ENCODE measurements around the gene IFT22. TPM values are rescaled to one million over a fixed set of nuclear protein-coding genes. Genes with fewer than 3 reads are reported as not detected.

IFT22 gene
- total RNA-seq, 1 experiment from 2014 or later, result 15.5 TPM

- TF ChIP-seq ETV6 (CRISPR knock-in tag; IDR thresholded peaks at IDR 0.05), result no peak
- peak; percentile 72; the same call in 1 of the 2 replicates for TF ChIP-seq FOXP4 (CRISPR knock-in tag; IDR thresholded peaks at IDR 0.05)
- TF ChIP-seq MYBL2 (CRISPR knock-in tag; IDR thresholded peaks at IDR 0.05), result peak; percentile 92; the same call in 1 of the 2 replicates
- TF ChIP-seq TCF7 (CRISPR knock-in tag; IDR thresholded peaks at IDR 0.05; ENCODE audit: low read depth), result no peak
- peak; percentile 78 for TF ChIP-seq ZNF425 (CRISPR knock-in tag; conservative IDR thresholded peaks at IDR 0.05)
- peak; percentile 18; the same call in 1 of the 2 replicates for TF ChIP-seq ARID4B (CRISPR knock-in tag; IDR thresholded peaks at IDR 0.05; ENCODE audit: borderline replicate concordance)
- TF ChIP-seq MLX (CRISPR knock-in tag; IDR thresholded peaks at IDR 0.05), result no peak
- peak; percentile 96 for TF ChIP-seq TEAD1 (CRISPR knock-in tag; IDR thresholded peaks at IDR 0.05)
- TF ChIP-seq SMAD3 (CRISPR knock-in tag; IDR thresholded peaks at IDR 0.05; ENCODE audit: borderline replicate concordance), result no peak
- no peak for TF ChIP-seq KAT7 (CRISPR knock-in tag; IDR thresholded peaks at IDR 0.05; ENCODE audit: borderline replicate concordance)
- TF ChIP-seq USF1 (CRISPR knock-in tag; IDR thresholded peaks at IDR 0.05), result 0 out of 2 replicates have a peak, but pooled peaks have one; percentile 7
- TF ChIP-seq AFF4 (CRISPR knock-in tag; IDR thresholded peaks at IDR 0.05; ENCODE audit: borderline replicate concordance), result 0 out of 2 replicates have a peak, but pooled peaks have one; percentile 65
- peak; percentile 41; the same call in 1 of the 2 replicates for TF ChIP-seq ZBTB43 (CRISPR knock-in tag; IDR thresholded peaks at IDR 0.05)
- no peak for TF ChIP-seq ZNF671 (CRISPR knock-in tag; IDR thresholded peaks at IDR 0.05)
- no peak for TF ChIP-seq ZNF263 (CRISPR knock-in tag; IDR thresholded peaks at IDR 0.05; ENCODE audit: low read depth)
- peak; percentile 71; the same call in 1 of the 2 replicates for TF ChIP-seq ZNF416 (CRISPR knock-in tag; IDR thresholded peaks at IDR 0.05)
- no peak for TF ChIP-seq ZBTB21 (CRISPR knock-in tag; IDR thresholded peaks at IDR 0.05; ENCODE audit: borderline replicate concordance)
- TF ChIP-seq SP1 (CRISPR knock-in tag; conservative IDR thresholded peaks at IDR 0.05), result peak; percentile 48; the same call in 1 of the 2 replicates
- TF ChIP-seq NFE2L1 (CRISPR knock-in tag; IDR thresholded peaks at IDR 0.05), result peak; percentile 100
- TF ChIP-seq RELA (CRISPR knock-in tag; IDR thresholded peaks at IDR 0.05; ENCODE audit: borderline replicate concordance), result no peak
These were observed 27.4 kb downstream of the IFT22 start (continued) for GRCh38 chr7:101294039-101294831.
